Measurements from ENCODE around the gene PARM1.

Gene PARM1

DNA sequence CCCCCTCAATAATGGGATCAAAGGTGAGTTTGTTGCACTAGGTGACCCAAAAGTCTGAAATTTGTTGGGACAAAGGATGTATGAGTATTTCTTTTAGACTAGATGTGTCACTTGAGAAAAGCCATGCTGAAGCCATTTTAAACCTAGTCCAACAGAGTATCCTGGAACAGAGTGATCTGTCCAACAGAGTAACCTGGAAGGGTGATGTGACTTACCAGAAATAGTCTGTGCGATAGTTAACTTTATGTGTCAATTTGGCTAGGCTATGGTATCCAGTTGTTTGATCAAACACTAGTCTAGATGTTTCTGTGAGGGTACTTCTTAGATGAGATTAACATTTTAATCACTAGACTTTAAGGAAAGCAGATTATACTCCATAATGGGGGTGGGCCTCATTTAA is 154.5 kb downstream of the PARM1 start:
- Histone ChIP-seq H4K20me1 (ENCODE audit: insufficient read depth, low read length) (no peaks in the 10 kb centered on the region), H3K9me2 (replicated peaks; ENCODE audit: insufficient read depth, low read length) (no peaks in the 10 kb centered on the region), H3K27ac (ENCODE audit: low read length) (peak overlapping the region; percentile 74; the same call in 1 of the 2 replicates), H3K4me3 (ENCODE audit: low read length) (no peak overlapping the region), H3K27me3 (replicated peaks; ENCODE audit: insufficient read depth, low read length) (no peaks in the 10 kb centered on the region), H3K9me3 (replicated peaks; ENCODE audit: insufficient read depth, low read length) (no peaks in the 10 kb centered on the region), H2AFZ (ENCODE audit: low read length) (peak overlapping the region; percentile 48; the same call in 1 of the 2 replicates), H3K4me2 (ENCODE audit: low read depth, low read length) (peak overlapping the region; percentile 59), H3K79me2 (ENCODE audit: low read length) (no peaks in the 10 kb centered on the region), H3K36me3 (replicated peaks; ENCODE audit: insufficient read depth, low read length) (no peaks in the 10 kb centered on the region), H3K4me1 (ENCODE audit: low read length) (peaks cover 17% of the 10 kb centered on the region), H3K9ac (ENCODE audit: low read length) (no peak overlapping the region; the same call in 1 of the 2 replicates), H3F3A (ENCODE audit: insufficient read depth, low read length) (peaks cover 9% of the 10 kb centered on the region; the same call in 1 of the 2 replicates)
- TF ChIP-seq EZH2 (optimal IDR thresholded peaks at IDR 0.05; ENCODE audit: low read depth, low read length) (no peak), EZH2phosphoT487 (IDR thresholded peaks at IDR 0.05; ENCODE audit: low read length) (no peak), CTCF (IDR thresholded peaks at IDR 0.05; ENCODE audit: low read length) (no peak)
- no peak for DNase-seq

GRCh38 chr4:75087865-75088264 is 154.9 kb downstream of the PARM1 start:
- Histone ChIP-seq H3K27ac (ENCODE audit: low read length) (peak overlapping the region; percentile 74), H3K4me3 (ENCODE audit: low read length) (0 out of 2 replicates have a peak overlapping the region, but pooled peaks have one; percentile 7), H3K9ac (ENCODE audit: low read length) (peak overlapping the region; percentile 39), H3K79me2 (ENCODE audit: low read length) (no peaks in the 10 kb centered on the region), H3K4me2 (ENCODE audit: low read depth, low read length) (peak overlapping the region; percentile 59), H2AFZ (ENCODE audit: low read length) (peak overlapping the region; percentile 48), H3F3A (ENCODE audit: insufficient read depth, low read length) (peaks cover 9% of the 10 kb centered on the region; the same call in 1 of the 2 replicates), H3K4me1 (ENCODE audit: low read length) (peaks cover 17% of the 10 kb centered on the region), H3K27me3 (replicated peaks; ENCODE audit: insufficient read depth, low read length) (no peaks in the 10 kb centered on the region), H4K20me1 (ENCODE audit: insufficient read depth, low read length) (no peaks in the 10 kb centered on the region), H3K9me3 (replicated peaks; ENCODE audit: insufficient read depth, low read length) (no peaks in the 10 kb centered on the region), H3K36me3 (replicated peaks; ENCODE audit: insufficient read depth, low read length) (no peaks in the 10 kb centered on the region), H3K9me2 (replicated peaks; ENCODE audit: insufficient read depth, low read length) (no peaks in the 10 kb centered on the region)
- DNase-seq: peak; percentile 74
- no peak for TF ChIP-seq EZH2 (optimal IDR thresholded peaks at IDR 0.05; ENCODE audit: low read depth, low read length)
- no peak for TF ChIP-seq EZH2phosphoT487 (IDR thresholded peaks at IDR 0.05; ENCODE audit: low read length)
- no peak for TF ChIP-seq CTCF (IDR thresholded peaks at IDR 0.05; ENCODE audit: low read length)

DNA sequence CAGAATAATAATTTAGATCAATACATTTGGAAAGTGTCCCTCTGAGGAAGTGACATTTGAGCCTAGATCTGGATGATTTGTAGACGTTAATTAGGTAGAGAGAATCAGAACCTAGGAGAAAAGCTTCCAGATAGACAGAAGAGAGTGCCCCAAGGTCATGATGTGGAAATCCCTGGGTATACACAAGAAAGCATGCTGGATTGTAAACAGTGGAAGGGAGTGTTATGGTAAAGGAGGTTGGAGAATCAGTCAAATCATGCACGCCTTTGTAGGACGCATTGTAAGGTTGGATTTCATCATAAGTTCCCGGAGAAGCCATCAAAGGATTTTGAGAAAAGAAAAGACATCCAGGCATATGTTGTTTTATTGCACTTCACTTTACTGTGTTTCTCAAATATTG is 156.3 kb downstream of the PARM1 start:
- Histone ChIP-seq H3K27me3 (replicated peaks; ENCODE audit: insufficient read depth, low read length) (no peaks in the 10 kb centered on the region), H3F3A (ENCODE audit: insufficient read depth, low read length) (peaks cover 9% of the 10 kb centered on the region; the same call in 1 of the 2 replicates), H4K20me1 (ENCODE audit: insufficient read depth, low read length) (no peaks in the 10 kb centered on the region), H3K9ac (ENCODE audit: low read length) (no peak overlapping the region), H3K9me2 (replicated peaks; ENCODE audit: insufficient read depth, low read length) (no peaks in the 10 kb centered on the region), H3K9me3 (replicated peaks; ENCODE audit: insufficient read depth, low read length) (no peaks in the 10 kb centered on the region), H2AFZ (ENCODE audit: low read length) (no peak overlapping the region), H3K4me1 (ENCODE audit: low read length) (peaks cover 17% of the 10 kb centered on the region), H3K27ac (ENCODE audit: low read length) (no peak overlapping the region), H3K79me2 (ENCODE audit: low read length) (no peaks in the 10 kb centered on the region), H3K4me2 (ENCODE audit: low read depth, low read length) (no peak overlapping the region), H3K4me3 (ENCODE audit: low read length) (no peak overlapping the region), H3K36me3 (replicated peaks; ENCODE audit: insufficient read depth, low read length) (no peaks in the 10 kb centered on the region)
- no peak for DNase-seq
- TF ChIP-seq CTCF (IDR thresholded peaks at IDR 0.05; ENCODE audit: low read length) (no peak), EZH2phosphoT487 (IDR thresholded peaks at IDR 0.05; ENCODE audit: low read length) (no peak), EZH2 (optimal IDR thresholded peaks at IDR 0.05; ENCODE audit: low read depth, low read length) (no peak)

Measured in MM.1S (cell line).